HepG2 (cell line): ENCODE data around the gene PDGFA. TPM values are rescaled to one million over a fixed set of nuclear protein-coding genes. Genes with fewer than 3 reads are reported as not detected.

Experiments used
- ATF7-NPFF ChIP-seq: sonication (generic); formaldehyde crosslinking; IDR thresholded peaks from 2 replicates; pipeline ENCODE4 v1.8.1; 2023; ENCODE audit warnings: mild to moderate bottlenecking, low read depth, missing genetic modification reagents, moderate library complexity
- CAMTA2 ChIP-seq: sonication (generic); formaldehyde crosslinking; IDR thresholded peaks from 2 replicates; pipeline ENCODE4 v1.4.0; 2020; ENCODE audit warnings: mild to moderate bottlenecking, missing genetic modification reagents, borderline replicate concordance
- CERS6 ChIP-seq: sonication (generic); formaldehyde crosslinking; IDR thresholded peaks from 2 replicates; pipeline ENCODE4 v1.5.0; 2020; ENCODE audit warnings: missing genetic modification reagents
- EP300 ChIP-seq, 3 experiments: sonication (generic) in 1 of 3; formaldehyde crosslinking in 1 of 3; IDR thresholded peaks; 2 replicates each; pipeline versions ENCODE4 v1.5.1 to v1.6.1; 2011 to 2020; ENCODE audit warnings: low read depth in 2 of 3, low read length in 2 of 3, borderline replicate concordance in 1 of 3, improper control_type of control experiment in 1 of 3, mild to moderate bottlenecking in 1 of 3, missing genetic modification reagents in 1 of 3, moderate library complexity in 1 of 3
- FOXA1 ChIP-seq, 2 experiments: fragments of 450-650 bp in 1 of 2; sonication (generic) in 1 of 2; formaldehyde crosslinking in 1 of 2; IDR thresholded peaks; 2 replicates each; pipeline versions ENCODE4 v1.4.0 to v1.6.1; 2016 to 2020; ENCODE audit warnings: missing genetic modification reagents in 1 of 2
- FOXP4 ChIP-seq: sonication (generic); formaldehyde crosslinking; IDR thresholded peaks from 2 replicates; pipeline ENCODE4 v1.4.0; 2020; ENCODE audit warnings: missing genetic modification reagents
- KAT8 ChIP-seq: IDR thresholded peaks from 2 replicates; pipeline ENCODE4 v1.6.1; 2016; ENCODE audit warnings: missing genetic modification reagents, missing compliant biosample characterization
- MIER3 ChIP-seq: IDR thresholded peaks from 2 replicates; pipeline ENCODE4 v1.6.1; 2016; ENCODE audit warnings: missing compliant biosample characterization, borderline replicate concordance
- MXI1 ChIP-seq: IDR thresholded peaks from 3 replicates; pipeline ENCODE4 v1.6.1; 2012; ENCODE audit warnings: low read depth, low read length, inconsistent platforms, borderline replicate concordance
- RBM39 ChIP-seq: fragments of 200-400 bp; formaldehyde crosslinking; IDR thresholded peaks from one replicate; pipeline ENCODE4 v1.6.1; 2018; ENCODE audit warnings: antibody characterized with exemption, mild to moderate bottlenecking, low read depth, low read length; ENCODE audit not compliant: poor library complexity, severe bottlenecking
- SALL2 ChIP-seq: sonication (generic); formaldehyde crosslinking; IDR thresholded peaks from 2 replicates; pipeline ENCODE4 v1.8.1; 2023; ENCODE audit warnings: mild to moderate bottlenecking, missing genetic modification reagents, inconsistent platforms
- SYNCRIP ChIP-seq: fragments of 200-400 bp; formaldehyde crosslinking; IDR thresholded peaks from 2 replicates; pipeline ENCODE4 v1.6.1; 2018; ENCODE audit warnings: mild to moderate bottlenecking, low read depth, low read length; ENCODE audit not compliant: insufficient read depth
- TARDBP ChIP-seq: sonication (generic); formaldehyde crosslinking; IDR thresholded peaks from 2 replicates; pipeline ENCODE4 v1.8.0; 2022; ENCODE audit warnings: mild to moderate bottlenecking, missing genetic modification reagents
- TFDP1 ChIP-seq: IDR thresholded peaks from 2 replicates; pipeline ENCODE4 v1.6.1; 2016; ENCODE audit warnings: missing compliant biosample characterization, missing genetic modification reagents, borderline replicate concordance
- THAP11 ChIP-seq: IDR thresholded peaks from 2 replicates; pipeline ENCODE4 v1.6.1; 2016; ENCODE audit warnings: missing biosample characterization, missing genetic modification reagents
- U2AF1 ChIP-seq: fragments of 200-400 bp; formaldehyde crosslinking; optimal IDR thresholded peaks from 2 replicates; pipeline ENCODE3; 2017; ENCODE audit warnings: mild to moderate bottlenecking, low read depth, low read length
- UBTF ChIP-seq: sonication (generic); formaldehyde crosslinking; IDR thresholded peaks from 2 replicates; pipeline ENCODE4 v1.4.0; 2020; ENCODE audit warnings: mild to moderate bottlenecking, missing genetic modification reagents
- YEATS2 ChIP-seq: sonication (generic); formaldehyde crosslinking; IDR thresholded peaks from 2 replicates; pipeline ENCODE4 v1.4.0; 2020; ENCODE audit warnings: missing genetic modification reagents, borderline replicate concordance
- ZNF430 ChIP-seq: sonication (generic); formaldehyde crosslinking; IDR thresholded peaks from 2 replicates; pipeline ENCODE4 v1.9.0; 2021; ENCODE audit warnings: mild to moderate bottlenecking, missing genetic modification reagents
- ZNF605 ChIP-seq: sonication (generic); formaldehyde crosslinking; IDR thresholded peaks from 2 replicates; pipeline ENCODE4 v1.8.0; 2022; ENCODE audit warnings: mild to moderate bottlenecking, missing genetic modification reagents
- ZNF749 ChIP-seq: sonication (generic); formaldehyde crosslinking; IDR thresholded peaks from 2 replicates; pipeline ENCODE4 v1.8.0; 2022; ENCODE audit warnings: mild to moderate bottlenecking, missing genetic modification reagents, moderate library complexity, borderline replicate concordance
- ZNF768 ChIP-seq: sonication (generic); formaldehyde crosslinking; IDR thresholded peaks from 2 replicates; pipeline ENCODE4 v1.4.0; 2020; ENCODE audit warnings: missing genetic modification reagents
- ZSCAN31 ChIP-seq: sonication (generic); formaldehyde crosslinking; IDR thresholded peaks from 2 replicates; pipeline ENCODE4 v1.5.0; 2020; ENCODE audit warnings: low read depth, mild to moderate bottlenecking, missing genetic modification reagents
- polyA plus RNA-seq, 8 experiments: library from polyadenylated mRNA; depleted of rRNA in 3 of 8; stranded (reverse) in 7 of 8; unstranded in 1 of 8; fragments of >200 nt; fragmentation: Illumina TruSeq in 4 of 8; extraction: Trizol in 4 of 8; gene quantifications; 2 replicates each; pipeline versions ENCODE4 v1.2.1 to v1.2.3, GENCODE V29; 2011 to 2016; ENCODE audit warnings: low read depth in 4 of 8, missing spikeins in 1 of 8, mixed read lengths in 1 of 8; ENCODE audit not compliant: insufficient read depth in 1 of 8
- total RNA-seq, 5 experiments: library from RNA; depleted of rRNA; stranded (reverse); fragments of >200 nt; fragmentation: Illumina TruSeq; extraction: Trizol; gene quantifications; 2 replicates each; pipeline ENCODE4 v1.2.3, GENCODE V29; 2016; ENCODE audit warnings: low read depth in 1 of 5

The PDGFA gene
- total and polyA plus RNA-seq, 2 of the 13 experiments (the other 11 are each of a cell fraction or from before 2014, with no cell fraction given), result 1.5 to 3.4 TPM

- peak; percentile 91 for TF ChIP-seq FOXP4 (CRISPR knock-in tag)
- no peak for TF ChIP-seq CAMTA2
- TF ChIP-seq THAP11 (CRISPR knock-in tag), result peak; percentile 53
- TF ChIP-seq ZNF430 (CRISPR knock-in tag), result peak; percentile 58; the same call in 1 of the 2 replicates
- peak; percentile 60 for TF ChIP-seq KAT8 (CRISPR knock-in tag)
- TF ChIP-seq YEATS2, result peak; percentile 37; the same call in 1 of the 2 replicates
- no peak for TF ChIP-seq CERS6
- no peak for TF ChIP-seq ZNF749 (CRISPR knock-in tag)
- peak in 1 of 2 experiments; percentile 69; a peak in 2 of 4 replicates for TF ChIP-seq EP300 (IDR thresholded peaks at IDR 0.05; ENCODE audit: low read depth in 2 of 2, low read length in 2 of 2)
- TF ChIP-seq EP300 (CRISPR knock-in tag; IDR thresholded peaks at IDR 0.05; ENCODE audit: borderline replicate concordance), result no peak
- TF ChIP-seq ATF7-NPFF, result peak; percentile 20; the same call in 1 of the 2 replicates
- no peak for TF ChIP-seq SYNCRIP
- peak; percentile 78; the same call in 1 of the 2 replicates for TF ChIP-seq MIER3 (CRISPR knock-in tag)
- TF ChIP-seq TFDP1 (CRISPR knock-in tag), result peak; percentile 43; the same call in 1 of the 2 replicates
- TF ChIP-seq RBM39, result no peak
- TF ChIP-seq UBTF (CRISPR knock-in tag), result peak; percentile 62; the same call in 1 of the 2 replicates
- peak; percentile 93 for TF ChIP-seq TARDBP
- TF ChIP-seq ZNF768, result no peak
- 0 out of 2 replicates have a peak, but pooled peaks have one; percentile 27 for TF ChIP-seq ZNF605 (CRISPR knock-in tag)
- no peak for TF ChIP-seq FOXA1 (IDR thresholded peaks at IDR 0.05)
- peak; percentile 42; the same call in 1 of the 2 replicates for TF ChIP-seq FOXA1 (CRISPR knock-in tag; IDR thresholded peaks at IDR 0.05)
- TF ChIP-seq SALL2, result peak; percentile 71; the same call in 1 of the 2 replicates
- peak; percentile 83; the same call in 1 of the 2 replicates for TF ChIP-seq ZSCAN31
- peak; percentile 67; the same call in 1 of the 3 replicates for TF ChIP-seq MXI1
- TF ChIP-seq U2AF1, result no peak
Observed at GRCh38 chr7:503575-504111, 16.0 kb downstream of the PDGFA start (continued).
